H1 (cell line): ENCODE measurements around the gene DOCK9.
A peak's percentile ranks its signal among the peaks of the same experiment; 100 is the strongest.

Experiments
- CBX5 ChIP-seq: fragments of 300-800, 300-1000 bp; sonication (generic); IDR thresholded peaks from 2 replicates; pipeline ENCODE4 v1.7.1; 2016; ENCODE audit warnings: antibody characterized with exemption, low read length, low read depth
- CEBPB ChIP-seq: IDR thresholded peaks from 2 replicates; pipeline ENCODE4 v1.6.1; 2012; ENCODE audit warnings: low read depth, low read length
- EP300 ChIP-seq, 2 experiments: IDR thresholded peaks; 1 replicate in 1 of 2; 2 replicates in 1 of 2; pipeline ENCODE4 v1.6.1; 2011 to 2012; ENCODE audit warnings: low read depth in 2 of 2, low read length in 2 of 2, mild to moderate bottlenecking in 2 of 2, borderline replicate concordance in 1 of 2, inconsistent platforms in 1 of 2, moderate library complexity in 1 of 2
- EZH2 ChIP-seq: fragments of 200-600 bp; sonication (generic); IDR thresholded peaks from 2 replicates; pipeline ENCODE4 v1.7.1; 2012; ENCODE audit warnings: low read depth, mild to moderate bottlenecking, moderate library complexity, low read length, inconsistent platforms; ENCODE audit not compliant: severe bottlenecking
- GABPA ChIP-seq: IDR thresholded peaks from 2 replicates; pipeline ENCODE4 v1.6.1; 2011; ENCODE audit warnings: mild to moderate bottlenecking, low read length, moderate library complexity, borderline replicate concordance; ENCODE audit not compliant: insufficient read depth
- JUND ChIP-seq: IDR thresholded peaks from 2 replicates; pipeline ENCODE4 v1.6.1; 2011; ENCODE audit warnings: mild to moderate bottlenecking, improper control_type of control experiment, low read length
- SIX5 ChIP-seq: IDR thresholded peaks from 2 replicates; pipeline ENCODE4 v1.6.1; 2011; ENCODE audit warnings: mild to moderate bottlenecking, low read depth, low read length
- SP1 ChIP-seq: IDR thresholded peaks from 2 replicates; pipeline ENCODE4 v1.6.1; 2011; ENCODE audit warnings: low read depth, low read length
- TCF12 ChIP-seq: IDR thresholded peaks from 2 replicates; pipeline ENCODE4 v1.6.1; 2011; ENCODE audit warnings: low read depth, mild to moderate bottlenecking, low read length
- TF ChIP-seq, protein P1 (sequence below): IDR thresholded peaks from 2 replicates; pipeline ENCODE4 v1.6.1; 2012; ENCODE audit warnings: inconsistent platforms
- TF ChIP-seq, protein P2 (sequence below), 3 experiments: IDR thresholded peaks; 1 replicate in 2 of 3; 2 replicates in 1 of 3; pipeline versions ENCODE4 v1.5.1 to v1.6.1; 2011; ENCODE audit warnings: low read length in 3 of 3, mild to moderate bottlenecking in 3 of 3, inconsistent platforms in 2 of 3, low read depth in 1 of 3, moderate library complexity in 1 of 3; ENCODE audit not compliant: insufficient read depth in 1 of 3; ENCODE audit errors: control extremely low read depth in 1 of 3

GRCh38 chr13:98866882-98867281, 111.0 kb downstream of the DOCK9 start:
- TF ChIP-seq, protein P1, sequence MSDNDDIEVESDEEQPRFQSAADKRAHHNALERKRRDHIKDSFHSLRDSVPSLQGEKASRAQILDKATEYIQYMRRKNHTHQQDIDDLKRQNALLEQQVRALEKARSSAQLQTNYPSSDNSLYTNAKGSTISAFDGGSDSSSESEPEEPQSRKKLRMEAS, result no peak
- TF ChIP-seq, protein P2, sequence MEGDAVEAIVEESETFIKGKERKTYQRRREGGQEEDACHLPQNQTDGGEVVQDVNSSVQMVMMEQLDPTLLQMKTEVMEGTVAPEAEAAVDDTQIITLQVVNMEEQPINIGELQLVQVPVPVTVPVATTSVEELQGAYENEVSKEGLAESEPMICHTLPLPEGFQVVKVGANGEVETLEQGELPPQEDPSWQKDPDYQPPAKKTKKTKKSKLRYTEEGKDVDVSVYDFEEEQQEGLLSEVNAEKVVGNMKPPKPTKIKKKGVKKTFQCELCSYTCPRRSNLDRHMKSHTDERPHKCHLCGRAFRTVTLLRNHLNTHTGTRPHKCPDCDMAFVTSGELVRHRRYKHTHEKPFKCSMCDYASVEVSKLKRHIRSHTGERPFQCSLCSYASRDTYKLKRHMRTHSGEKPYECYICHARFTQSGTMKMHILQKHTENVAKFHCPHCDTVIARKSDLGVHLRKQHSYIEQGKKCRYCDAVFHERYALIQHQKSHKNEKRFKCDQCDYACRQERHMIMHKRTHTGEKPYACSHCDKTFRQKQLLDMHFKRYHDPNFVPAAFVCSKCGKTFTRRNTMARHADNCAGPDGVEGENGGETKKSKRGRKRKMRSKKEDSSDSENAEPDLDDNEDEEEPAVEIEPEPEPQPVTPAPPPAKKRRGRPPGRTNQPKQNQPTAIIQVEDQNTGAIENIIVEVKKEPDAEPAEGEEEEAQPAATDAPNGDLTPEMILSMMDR (IDR thresholded peaks at IDR 0.05; ENCODE audit: control extremely low read depth in 1 of 3, insufficient read depth in 1 of 3, low read depth in 1 of 3, low read length in 3 of 3), result peak in 1 of 3 experiments; percentile 20; a peak in 1 of 4 replicates
- TF ChIP-seq JUND, result no peak
- TF ChIP-seq SP1, result no peak
- no peak for TF ChIP-seq EP300 (IDR thresholded peaks at IDR 0.05; ENCODE audit: borderline replicate concordance in 1 of 2, low read depth in 2 of 2, low read length in 2 of 2)
- no peak for TF ChIP-seq CEBPB
- no peak for TF ChIP-seq CBX5
- no peak for TF ChIP-seq TCF12
- no peak for TF ChIP-seq SIX5
- no peak for TF ChIP-seq EZH2
- TF ChIP-seq GABPA, result no peak
